ENCODE results near the gene TMEM170B. TPM values are rescaled to one million over a fixed set of nuclear protein-coding genes. Genes with fewer than 3 reads are reported as not detected.

TMEM170B gene
- total and polyA plus RNA-seq, 7 experiments from 2014 or later, result 0.29 to 12.7 (median 3.2) TPM

GRCh38 chr6:11589261-11589660 lies 51.7 kb downstream of the TMEM170B start:
- Mint-ChIP-seq H3K4me3 (no peak overlapping the region), H3K36me3 (no peaks in the 10 kb centered on the region), H3K4me1 (no peaks in the 10 kb centered on the region), H3K9me3 (no peaks in the 10 kb centered on the region), H3K27me3 (peaks cover 0 to 6% (median 5%) of the 10 kb centered on the region in 5 donors), H3K27ac (no peak overlapping the region)
- DNase-seq (no peak), ATAC-seq (no peak)
- intact Hi-C loops (cut with micrococcal nuclease), result loop anchor here in 1 of 2 donors (10.0 kb wide), 1 partner anchor 696 kb away; no protein-coding TSS in a partner anchor
- no peaks in the 10 kb centered on the region for H3K27me3 ChIP-seq (ENCODE audit: control insufficient read depth in 2 of 2, insufficient read depth in 2 of 2, low read length in 2 of 2)
- H3K27ac ChIP-seq (ENCODE audit: low read depth, low read length), result no peak overlapping the region
- ChIA-PET POLR2A (no interaction called here), CTCF (no interaction called here)
- H3K9me3 ChIP-seq (ENCODE audit: control insufficient read depth in 2 of 3, low read length in 3 of 3), result no peaks in the 10 kb centered on the region
- no peak overlapping the region for H3K4me3 ChIP-seq (ENCODE audit: low read length)
- no peaks in the 10 kb centered on the region for H3K36me3 ChIP-seq (ENCODE audit: control insufficient read depth in 2 of 3, insufficient read depth in 3 of 3, low read length in 3 of 3)
- no peaks in the 10 kb centered on the region for H3K4me1 ChIP-seq (ENCODE audit: control insufficient read depth in 2 of 2, insufficient read depth in 2 of 2, low read length in 2 of 2)

- Histone ChIP-seq H3K4me1 (ENCODE audit: control insufficient read depth in 2 of 2, insufficient read depth in 2 of 2, low read length in 2 of 2) (no peaks in the 10 kb centered on the region), H3K27me3 (ENCODE audit: control insufficient read depth in 2 of 2, insufficient read depth in 2 of 2, low read length in 2 of 2) (no peaks in the 10 kb centered on the region), H3K4me3 (ENCODE audit: low read length) (no peak overlapping the region), H3K36me3 (ENCODE audit: control insufficient read depth in 2 of 3, insufficient read depth in 3 of 3, low read length in 3 of 3) (no peaks in the 10 kb centered on the region), H3K27ac (ENCODE audit: low read depth, low read length) (no peak overlapping the region), H3K9me3 (ENCODE audit: control insufficient read depth in 2 of 3, low read length in 3 of 3) (no peaks in the 10 kb centered on the region)
- no peak for ATAC-seq
- intact Hi-C loops (cut with micrococcal nuclease), result no loop called here
- no peaks in the 10 kb centered on the region for H3K9me3 Mint-ChIP-seq
- CTCF ChIA-PET, result no interaction called here
- DNase-seq, result no peak
- no peak overlapping the region for H3K4me3 Mint-ChIP-seq
- POLR2A ChIA-PET, result no interaction called here
- no peak overlapping the region for H3K27ac Mint-ChIP-seq
- peaks cover 0 to 10% (median 4%) of the 10 kb centered on the region in 5 donors for H3K27me3 Mint-ChIP-seq
- H3K36me3 Mint-ChIP-seq, result no peaks in the 10 kb centered on the region
- H3K4me1 Mint-ChIP-seq, result peaks cover 0 to 1% (median 0%) of the 10 kb centered on the region in 7 donors
Observed at GRCh38 chr6:11592294-11592906, 54.9 kb downstream of the TMEM170B start.

GRCh38 chr6:11593096-11593495 lies 55.5 kb downstream of the TMEM170B start:
- Mint-ChIP-seq H3K4me1 (peaks cover 0 to 1% (median 0%) of the 10 kb centered on the region in 7 donors), H3K27me3 (peaks cover 0 to 10% (median 4%) of the 10 kb centered on the region in 5 donors), H3K36me3 (no peaks in the 10 kb centered on the region), H3K27ac (no peak overlapping the region), H3K9me3 (no peaks in the 10 kb centered on the region), H3K4me3 (no peak overlapping the region)
- no peak for DNase-seq
- H3K4me3 ChIP-seq (ENCODE audit: low read length), result no peak overlapping the region
- CTCF ChIA-PET, result interaction anchor here (0.7 kb wide), 1 partner anchor 665 kb away, joined by 3 read pairs; no protein-coding TSS in a partner anchor
- no peak for ATAC-seq
- intact Hi-C loops (cut with micrococcal nuclease), result no loop called here
- no peak overlapping the region for H3K27ac ChIP-seq (ENCODE audit: low read depth, low read length)
- no peaks in the 10 kb centered on the region for H3K4me1 ChIP-seq (ENCODE audit: control insufficient read depth in 2 of 2, insufficient read depth in 2 of 2, low read length in 2 of 2)
- POLR2A ChIA-PET, result no interaction called here
- no peaks in the 10 kb centered on the region for H3K36me3 ChIP-seq (ENCODE audit: control insufficient read depth in 2 of 3, insufficient read depth in 3 of 3, low read length in 3 of 3)
- no peaks in the 10 kb centered on the region for H3K9me3 ChIP-seq (ENCODE audit: control insufficient read depth in 2 of 3, low read length in 3 of 3)
- H3K27me3 ChIP-seq (ENCODE audit: control insufficient read depth in 2 of 2, insufficient read depth in 2 of 2, low read length in 2 of 2), result no peaks in the 10 kb centered on the region

GRCh38 chr6:11595903-11596302 lies 58.4 kb downstream of the TMEM170B start:
- Histone ChIP-seq H3K4me3 (ENCODE audit: low read length) (no peak overlapping the region), H3K9me3 (ENCODE audit: control insufficient read depth in 2 of 3, low read length in 3 of 3) (no peaks in the 10 kb centered on the region), H3K4me1 (ENCODE audit: control insufficient read depth in 2 of 2, insufficient read depth in 2 of 2, low read length in 2 of 2) (no peaks in the 10 kb centered on the region), H3K27me3 (ENCODE audit: control insufficient read depth in 2 of 2, insufficient read depth in 2 of 2, low read length in 2 of 2) (no peaks in the 10 kb centered on the region), H3K27ac (ENCODE audit: low read depth, low read length) (no peak overlapping the region), H3K36me3 (ENCODE audit: control insufficient read depth in 2 of 3, insufficient read depth in 3 of 3, low read length in 3 of 3) (no peaks in the 10 kb centered on the region)
- Mint-ChIP-seq H3K27ac (no peak overlapping the region), H3K4me1 (peaks cover 0 to 1% (median 0%) of the 10 kb centered on the region in 7 donors), H3K9me3 (no peaks in the 10 kb centered on the region), H3K36me3 (no peaks in the 10 kb centered on the region), H3K4me3 (no peak overlapping the region), H3K27me3 (peaks cover 0 to 10% (median 6%) of the 10 kb centered on the region in 5 donors)
- no peak for DNase-seq
- ChIA-PET POLR2A (no interaction called here), CTCF (interaction anchor here (1.1 kb wide), 1 partner anchor 638 kb away, joined by 3 read pairs; no protein-coding TSS in a partner anchor)
- intact Hi-C loops (cut with micrococcal nuclease), result no loop called here
- ATAC-seq, result no peak

GRCh38 chr6:11596640-11597237 lies 59.2 kb downstream of the TMEM170B start:
- H3K36me3 Mint-ChIP-seq, result no peaks in the 10 kb centered on the region
- H3K4me3 Mint-ChIP-seq, result no peak overlapping the region
- DNase-seq (no peak), ATAC-seq (no peak)
- no peaks in the 10 kb centered on the region for H3K27me3 ChIP-seq (ENCODE audit: control insufficient read depth in 2 of 2, insufficient read depth in 2 of 2, low read length in 2 of 2)
- ChIA-PET CTCF (no interaction called here), POLR2A (no interaction called here)
- intact Hi-C loops (cut with micrococcal nuclease), result no loop called here
- H3K27me3 Mint-ChIP-seq, result peaks cover 0 to 15% (median 9%) of the 10 kb centered on the region in 5 donors
- H3K4me1 Mint-ChIP-seq, result peaks cover 0 to 1% (median 0%) of the 10 kb centered on the region in 7 donors
- no peak overlapping the region for H3K4me3 ChIP-seq (ENCODE audit: low read length)
- H3K27ac Mint-ChIP-seq, result no peak overlapping the region
- H3K9me3 Mint-ChIP-seq, result peaks cover 0 to 2% (median 0%) of the 10 kb centered on the region in 11 donors
- no peaks in the 10 kb centered on the region for H3K9me3 ChIP-seq (ENCODE audit: control insufficient read depth in 2 of 3, low read length in 3 of 3)
- H3K4me1 ChIP-seq (ENCODE audit: control insufficient read depth in 2 of 2, insufficient read depth in 2 of 2, low read length in 2 of 2), result no peaks in the 10 kb centered on the region
- no peak overlapping the region for H3K27ac ChIP-seq (ENCODE audit: low read depth, low read length)
- no peaks in the 10 kb centered on the region for H3K36me3 ChIP-seq (ENCODE audit: control insufficient read depth in 2 of 3, insufficient read depth in 3 of 3, low read length in 3 of 3)

GRCh38 chr6:11598687-11599086 lies 61.1 kb downstream of the TMEM170B start:
- Histone ChIP-seq H3K4me1 (ENCODE audit: control insufficient read depth in 2 of 2, insufficient read depth in 2 of 2, low read length in 2 of 2) (no peaks in the 10 kb centered on the region), H3K36me3 (ENCODE audit: control insufficient read depth in 2 of 3, insufficient read depth in 3 of 3, low read length in 3 of 3) (no peaks in the 10 kb centered on the region), H3K4me3 (ENCODE audit: low read length) (no peak overlapping the region), H3K27ac (ENCODE audit: low read depth, low read length) (no peak overlapping the region), H3K9me3 (ENCODE audit: control insufficient read depth in 2 of 3, low read length in 3 of 3) (no peaks in the 10 kb centered on the region), H3K27me3 (ENCODE audit: control insufficient read depth in 2 of 2, insufficient read depth in 2 of 2, low read length in 2 of 2) (no peaks in the 10 kb centered on the region)
- Mint-ChIP-seq H3K27ac (no peak overlapping the region), H3K9me3 (peaks cover 0 to 2% (median 0%) of the 10 kb centered on the region in 11 donors), H3K27me3 (peaks cover 9 to 20% (median 10%) of the 10 kb centered on the region in 5 donors), H3K4me3 (no peak overlapping the region), H3K4me1 (peaks cover 0 to 1% (median 0%) of the 10 kb centered on the region in 7 donors), H3K36me3 (no peaks in the 10 kb centered on the region)
- no peak for DNase-seq
- intact Hi-C loops (cut with micrococcal nuclease), result no loop called here
- ChIA-PET POLR2A (no interaction called here), CTCF (no interaction called here)
- peak; percentile 64 for ATAC-seq

- no peak overlapping the region for H3K27ac ChIP-seq (ENCODE audit: low read depth, low read length)
- peaks cover 0 to 7% (median 5%) of the 10 kb centered on the region in 7 donors for H3K4me1 Mint-ChIP-seq
- no peak for DNase-seq
- intact Hi-C loops (cut with micrococcal nuclease), result no loop called here
- ChIA-PET POLR2A (no interaction called here), CTCF (no interaction called here)
- H3K36me3 Mint-ChIP-seq, result no peaks in the 10 kb centered on the region
- peaks cover 0 to 2% (median 0%) of the 10 kb centered on the region in 11 donors for H3K9me3 Mint-ChIP-seq
- no peak overlapping the region for H3K4me3 Mint-ChIP-seq
- H3K27ac Mint-ChIP-seq, result no peak overlapping the region
- peaks cover 9 to 22% (median 10%) of the 10 kb centered on the region in 5 donors for H3K27me3 Mint-ChIP-seq
- no peaks in the 10 kb centered on the region for H3K4me1 ChIP-seq (ENCODE audit: control insufficient read depth in 2 of 2, insufficient read depth in 2 of 2, low read length in 2 of 2)
- H3K9me3 ChIP-seq (ENCODE audit: control insufficient read depth in 2 of 3, low read length in 3 of 3), result no peaks in the 10 kb centered on the region
- H3K27me3 ChIP-seq (ENCODE audit: control insufficient read depth in 2 of 2, insufficient read depth in 2 of 2, low read length in 2 of 2), result no peaks in the 10 kb centered on the region
- H3K4me3 ChIP-seq (ENCODE audit: low read length), result no peak overlapping the region
- ATAC-seq, result no peak
- H3K36me3 ChIP-seq (ENCODE audit: control insufficient read depth in 2 of 3, insufficient read depth in 3 of 3, low read length in 3 of 3), result no peaks in the 10 kb centered on the region
Observed at GRCh38 chr6:11600251-11600650, 62.7 kb downstream of the TMEM170B start.
